Measurements from ENCODE around the gene TIMP2. TPM values are rescaled to one million over a fixed set of nuclear protein-coding genes. Genes with fewer than 3 reads are reported as not detected.
A peak's percentile ranks its signal among the peaks of the same experiment; 100 is the strongest.

Gene TIMP2
- total and polyA plus RNA-seq, 2 of the 13 experiments (the other 11 are each of a cell fraction or from before 2014, with no cell fraction given), result 3.8 to 8.5 TPM

DNA sequence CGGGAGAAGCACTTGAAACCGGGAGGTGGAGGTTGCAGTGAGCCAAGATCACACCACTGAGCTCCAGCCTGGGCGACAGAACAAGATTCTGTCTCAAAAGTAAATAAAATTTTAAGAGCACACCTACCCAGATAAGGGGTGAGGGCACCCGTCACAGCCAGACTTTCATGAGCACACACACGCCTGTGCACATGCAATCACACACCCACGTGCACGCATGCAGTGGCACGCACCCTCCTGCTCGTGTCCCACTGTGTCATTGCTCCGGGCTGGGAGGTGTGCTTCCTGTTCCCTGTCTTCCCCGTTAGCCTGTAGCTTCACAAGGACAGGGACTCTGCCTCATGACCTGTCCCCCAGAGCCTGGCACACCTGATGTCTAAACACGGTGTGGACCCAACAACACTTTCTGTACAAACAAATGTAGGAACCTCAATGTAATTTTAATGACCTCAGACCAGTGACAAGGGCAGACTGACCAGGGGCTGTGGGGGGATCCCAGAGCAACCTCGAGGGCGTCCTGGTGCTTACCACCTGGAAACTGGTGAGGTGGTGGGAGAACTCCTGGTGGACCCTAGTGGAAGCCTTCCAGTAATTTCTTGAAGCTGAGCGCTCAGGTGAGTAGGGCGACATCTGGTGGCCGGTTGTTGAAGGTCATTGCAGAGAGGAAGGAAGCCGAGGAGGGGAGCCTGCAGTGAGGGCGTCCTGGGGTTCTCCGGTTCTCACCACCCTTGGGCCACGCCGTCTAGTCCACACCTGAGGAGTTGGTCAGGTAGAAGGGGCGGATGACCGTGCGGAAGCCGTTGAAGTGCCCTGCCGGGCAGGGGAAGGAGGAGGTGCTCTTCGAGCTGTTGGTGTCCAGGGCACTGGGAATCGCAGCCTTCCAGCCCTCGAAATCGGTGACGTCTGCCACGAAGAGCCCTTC is 45.9 kb upstream of the TIMP2 start (continued):
- TF ChIP-seq, protein P1, sequence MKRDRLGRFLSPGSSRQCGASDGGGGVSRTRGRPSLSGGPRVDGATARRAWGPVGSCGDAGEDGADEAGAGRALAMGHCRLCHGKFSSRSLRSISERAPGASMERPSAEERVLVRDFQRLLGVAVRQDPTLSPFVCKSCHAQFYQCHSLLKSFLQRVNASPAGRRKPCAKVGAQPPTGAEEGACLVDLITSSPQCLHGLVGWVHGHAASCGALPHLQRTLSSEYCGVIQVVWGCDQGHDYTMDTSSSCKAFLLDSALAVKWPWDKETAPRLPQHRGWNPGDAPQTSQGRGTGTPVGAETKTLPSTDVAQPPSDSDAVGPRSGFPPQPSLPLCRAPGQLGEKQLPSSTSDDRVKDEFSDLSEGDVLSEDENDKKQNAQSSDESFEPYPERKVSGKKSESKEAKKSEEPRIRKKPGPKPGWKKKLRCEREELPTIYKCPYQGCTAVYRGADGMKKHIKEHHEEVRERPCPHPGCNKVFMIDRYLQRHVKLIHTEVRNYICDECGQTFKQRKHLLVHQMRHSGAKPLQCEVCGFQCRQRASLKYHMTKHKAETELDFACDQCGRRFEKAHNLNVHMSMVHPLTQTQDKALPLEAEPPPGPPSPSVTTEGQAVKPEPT (CRISPR knock-in tag; IDR thresholded peaks at IDR 0.05; ENCODE audit: low read depth), result 0 out of 2 replicates have a peak, but pooled peaks have one; percentile 38
- 0 out of 2 replicates have a peak, but pooled peaks have one; percentile 77 for TF ChIP-seq CAMTA2 (CRISPR knock-in tag; IDR thresholded peaks at IDR 0.05; ENCODE audit: borderline replicate concordance)
- TF ChIP-seq, protein P2, sequence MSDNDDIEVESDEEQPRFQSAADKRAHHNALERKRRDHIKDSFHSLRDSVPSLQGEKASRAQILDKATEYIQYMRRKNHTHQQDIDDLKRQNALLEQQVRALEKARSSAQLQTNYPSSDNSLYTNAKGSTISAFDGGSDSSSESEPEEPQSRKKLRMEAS (IDR thresholded peaks at IDR 0.05), result peak; percentile 17
- 0 out of 2 replicates have a peak, but pooled peaks have one; percentile 39 for TF ChIP-seq ARNTL (CRISPR knock-in tag; IDR thresholded peaks at IDR 0.05)
- TF ChIP-seq ZSCAN31 (CRISPR knock-in tag; IDR thresholded peaks at IDR 0.05; ENCODE audit: low read depth), result no peak
- 0 out of 2 replicates have a peak, but pooled peaks have one; percentile 8 for TF ChIP-seq NFKB2 (CRISPR knock-in tag; IDR thresholded peaks at IDR 0.05; ENCODE audit: borderline replicate concordance)
- peak; percentile 40; the same call in 1 of the 2 replicates for TF ChIP-seq ZSCAN21 (CRISPR knock-in tag; IDR thresholded peaks at IDR 0.05; ENCODE audit: borderline replicate concordance)
- TF ChIP-seq PRMT3 (CRISPR knock-in tag; IDR thresholded peaks at IDR 0.05; ENCODE audit: borderline replicate concordance, low read depth), result 0 out of 2 replicates have a peak, but pooled peaks have one; percentile 14
- TF ChIP-seq ZNF878 (CRISPR knock-in tag; IDR thresholded peaks at IDR 0.05), result no peak
- TF ChIP-seq TBL1XR1 (IDR thresholded peaks at IDR 0.05; ENCODE audit: borderline replicate concordance, low read length, partially characterized antibody), result no peak
- TF ChIP-seq HES4 (CRISPR knock-in tag; IDR thresholded peaks at IDR 0.05; ENCODE audit: borderline replicate concordance), result 0 out of 2 replicates have a peak, but pooled peaks have one; percentile 52
- no peak for TF ChIP-seq PREB (CRISPR knock-in tag; IDR thresholded peaks at IDR 0.05)
- TF ChIP-seq ZNF17 (CRISPR knock-in tag; IDR thresholded peaks at IDR 0.05), result no peak
- no peak for TF ChIP-seq ZNF484 (CRISPR knock-in tag; IDR thresholded peaks at IDR 0.05; ENCODE audit: borderline replicate concordance, low read depth)
- TF ChIP-seq RELA (CRISPR knock-in tag; IDR thresholded peaks at IDR 0.05), result 0 out of 2 replicates have a peak, but pooled peaks have one; percentile 20
- no peak for TF ChIP-seq SRF (IDR thresholded peaks at IDR 0.05; ENCODE audit: low read depth, low read length)
- 0 out of 2 replicates have a peak, but pooled peaks have one; percentile 5 for TF ChIP-seq MTA1 (CRISPR knock-in tag; IDR thresholded peaks at IDR 0.05; ENCODE audit: borderline replicate concordance)
- TF ChIP-seq ESRRA (CRISPR knock-in tag; IDR thresholded peaks at IDR 0.05; ENCODE audit: low read depth), result peak; percentile 60; the same call in 1 of the 2 replicates
- TF ChIP-seq ZFAT (CRISPR knock-in tag; conservative IDR thresholded peaks at IDR 0.05), result no peak
- TF ChIP-seq HNF4A (CRISPR knock-in tag; IDR thresholded peaks at IDR 0.05), result no peak
- peak; percentile 53; the same call in 1 of the 2 replicates for TF ChIP-seq TFE3 (CRISPR knock-in tag; IDR thresholded peaks at IDR 0.05)
- TF ChIP-seq HDAC2 (CRISPR knock-in tag; IDR thresholded peaks at IDR 0.05), result peak; percentile 45; the same call in 1 of the 2 replicates
